ENCODE measurements around the gene PAQR6. TPM values are rescaled to one million over a fixed set of nuclear protein-coding genes. Genes with fewer than 3 reads are reported as not detected.

The PAQR6 gene
- total and polyA plus RNA-seq, 10 of the 15 experiments (the other 5 are each of a cell fraction or from before 2014, with no cell fraction given): 0.42 to 4.5 (median 1.3) TPM

- no peak for TF ChIP-seq ATF7 (IDR thresholded peaks at IDR 0.05; ENCODE audit: low read depth)
- TF ChIP-seq PML (IDR thresholded peaks at IDR 0.05; ENCODE audit: low read length): no peak
- TF ChIP-seq BCL11A (IDR thresholded peaks at IDR 0.05; ENCODE audit: low read depth, low read length): no peak
- no peak for TF ChIP-seq SMARCA5 (IDR thresholded peaks at IDR 0.05)
- no peak for TF ChIP-seq ZZZ3 (IDR thresholded peaks at IDR 0.05; ENCODE audit: control insufficient read depth, insufficient read length, low read depth)
- no peak for TF ChIP-seq TCF12 (IDR thresholded peaks at IDR 0.05; ENCODE audit: low read depth, low read length)
- TF ChIP-seq IRF4 (IDR thresholded peaks at IDR 0.05; ENCODE audit: low read depth, low read length): no peak
- TF ChIP-seq, protein P1, sequence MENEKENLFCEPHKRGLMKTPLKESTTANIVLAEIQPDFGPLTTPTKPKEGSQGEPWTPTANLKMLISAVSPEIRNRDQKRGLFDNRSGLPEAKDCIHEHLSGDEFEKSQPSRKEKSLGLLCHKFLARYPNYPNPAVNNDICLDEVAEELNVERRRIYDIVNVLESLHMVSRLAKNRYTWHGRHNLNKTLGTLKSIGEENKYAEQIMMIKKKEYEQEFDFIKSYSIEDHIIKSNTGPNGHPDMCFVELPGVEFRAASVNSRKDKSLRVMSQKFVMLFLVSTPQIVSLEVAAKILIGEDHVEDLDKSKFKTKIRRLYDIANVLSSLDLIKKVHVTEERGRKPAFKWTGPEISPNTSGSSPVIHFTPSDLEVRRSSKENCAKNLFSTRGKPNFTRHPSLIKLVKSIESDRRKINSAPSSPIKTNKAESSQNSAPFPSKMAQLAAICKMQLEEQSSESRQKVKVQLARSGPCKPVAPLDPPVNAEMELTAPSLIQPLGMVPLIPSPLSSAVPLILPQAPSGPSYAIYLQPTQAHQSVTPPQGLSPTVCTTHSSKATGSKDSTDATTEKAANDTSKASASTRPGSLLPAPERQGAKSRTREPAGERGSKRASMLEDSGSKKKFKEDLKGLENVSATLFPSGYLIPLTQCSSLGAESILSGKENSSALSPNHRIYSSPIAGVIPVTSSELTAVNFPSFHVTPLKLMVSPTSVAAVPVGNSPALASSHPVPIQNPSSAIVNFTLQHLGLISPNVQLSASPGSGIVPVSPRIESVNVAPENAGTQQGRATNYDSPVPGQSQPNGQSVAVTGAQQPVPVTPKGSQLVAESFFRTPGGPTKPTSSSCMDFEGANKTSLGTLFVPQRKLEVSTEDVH (IDR thresholded peaks at IDR 0.05; ENCODE audit: low read depth, partially characterized antibody): no peak
- TF ChIP-seq, protein P2, sequence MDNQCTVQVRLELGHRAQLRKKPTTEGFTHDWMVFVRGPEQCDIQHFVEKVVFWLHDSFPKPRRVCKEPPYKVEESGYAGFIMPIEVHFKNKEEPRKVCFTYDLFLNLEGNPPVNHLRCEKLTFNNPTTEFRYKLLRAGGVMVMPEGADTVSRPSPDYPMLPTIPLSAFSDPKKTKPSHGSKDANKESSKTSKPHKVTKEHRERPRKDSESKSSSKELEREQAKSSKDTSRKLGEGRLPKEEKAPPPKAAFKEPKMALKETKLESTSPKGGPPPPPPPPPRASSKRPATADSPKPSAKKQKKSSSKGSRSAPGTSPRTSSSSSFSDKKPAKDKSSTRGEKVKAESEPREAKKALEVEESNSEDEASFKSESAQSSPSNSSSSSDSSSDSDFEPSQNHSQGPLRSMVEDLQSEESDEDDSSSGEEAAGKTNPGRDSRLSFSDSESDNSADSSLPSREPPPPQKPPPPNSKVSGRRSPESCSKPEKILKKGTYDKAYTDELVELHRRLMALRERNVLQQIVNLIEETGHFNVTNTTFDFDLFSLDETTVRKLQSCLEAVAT (IDR thresholded peaks at IDR 0.05): no peak
- TF ChIP-seq IKZF2 (IDR thresholded peaks at IDR 0.05): peak; percentile 60 to 63
- 0 out of 2 replicates have a peak, but pooled peaks have one; percentile 19 for TF ChIP-seq CBFB (IDR thresholded peaks at IDR 0.05; ENCODE audit: low read depth)
- TF ChIP-seq GATAD2B (conservative IDR thresholded peaks at IDR 0.05; ENCODE audit: low read depth): no peak
- no peak for TF ChIP-seq ZSCAN29 (IDR thresholded peaks at IDR 0.05)
- TF ChIP-seq KLF5 (IDR thresholded peaks at IDR 0.05; ENCODE audit: partially characterized antibody): no peak
- TF ChIP-seq MEF2B (IDR thresholded peaks at IDR 0.05; ENCODE audit: partially characterized antibody, poor library complexity, severe bottlenecking): no peak
- 0 out of 2 replicates have a peak, but pooled peaks have one; percentile 41 for TF ChIP-seq RUNX3 (IDR thresholded peaks at IDR 0.05; ENCODE audit: low read length)
- TF ChIP-seq STAT3 (IDR thresholded peaks at IDR 0.05; ENCODE audit: low read depth, low read length): no peak
- no peak for TF ChIP-seq MEF2A (IDR thresholded peaks at IDR 0.05; ENCODE audit: insufficient read depth, low read depth, low read length)
- TF ChIP-seq SMAD5 (IDR thresholded peaks at IDR 0.05; ENCODE audit: low read depth): no peak
- TF ChIP-seq NFIC (IDR thresholded peaks at IDR 0.05; ENCODE audit: low read depth, low read length): peak; percentile 52; the same call in 1 of the 2 replicates
- 0 out of 2 replicates have a peak, but pooled peaks have one; percentile 34 for TF ChIP-seq FOXM1 (IDR thresholded peaks at IDR 0.05; ENCODE audit: low read depth, low read length)
- peak; percentile 27; the same call in 1 of the 2 replicates for TF ChIP-seq SPI1 (IDR thresholded peaks at IDR 0.05; ENCODE audit: borderline replicate concordance, insufficient read depth, low read depth, low read length)
- TF ChIP-seq JUNB (IDR thresholded peaks at IDR 0.05): peak; percentile 82
- no peak for TF ChIP-seq ATF3 (IDR thresholded peaks at IDR 0.05; ENCODE audit: borderline replicate concordance, extremely low read depth, low read depth, low read length)
- TF ChIP-seq ZBED1 (IDR thresholded peaks at IDR 0.05; ENCODE audit: borderline replicate concordance): no peak
- no peak for TF ChIP-seq SREBF2 (IDR thresholded peaks at IDR 0.05; ENCODE audit: low read length)
- TF ChIP-seq, protein P3, sequence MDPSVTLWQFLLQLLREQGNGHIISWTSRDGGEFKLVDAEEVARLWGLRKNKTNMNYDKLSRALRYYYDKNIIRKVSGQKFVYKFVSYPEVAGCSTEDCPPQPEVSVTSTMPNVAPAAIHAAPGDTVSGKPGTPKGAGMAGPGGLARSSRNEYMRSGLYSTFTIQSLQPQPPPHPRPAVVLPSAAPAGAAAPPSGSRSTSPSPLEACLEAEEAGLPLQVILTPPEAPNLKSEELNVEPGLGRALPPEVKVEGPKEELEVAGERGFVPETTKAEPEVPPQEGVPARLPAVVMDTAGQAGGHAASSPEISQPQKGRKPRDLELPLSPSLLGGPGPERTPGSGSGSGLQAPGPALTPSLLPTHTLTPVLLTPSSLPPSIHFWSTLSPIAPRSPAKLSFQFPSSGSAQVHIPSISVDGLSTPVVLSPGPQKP (IDR thresholded peaks at IDR 0.05; ENCODE audit: low read depth, low read length): no peak
- no peak for TF ChIP-seq NR2F1 (conservative IDR thresholded peaks at IDR 0.05)
- no peak for TF ChIP-seq MYB (IDR thresholded peaks at IDR 0.05; ENCODE audit: borderline replicate concordance, low read depth, low read length)
Measured at GRCh38 chr1:156217871-156218270, 30.0 kb downstream of the PAQR6 start (continued).

Data from GM12878 (cell line).